GM12864 (cell line): Measurements from ENCODE around the gene RAB5B.

Experiments
- DNase-seq: peaks from one replicate; pipeline ENCODE4 v3.0.0-alpha.2; 2011; ENCODE audit warnings: low read depth
- H3K4me3 ChIP-seq: 2 replicates; pipeline ENCODE4 v1.5.1; 2011; ENCODE audit warnings: mild to moderate bottlenecking, low read depth, low read length, control low read depth
- TF ChIP-seq, protein P1 (sequence below): IDR thresholded peaks from 2 replicates; pipeline ENCODE4 v1.5.1; 2011; ENCODE audit warnings: low read depth, mild to moderate bottlenecking, moderate library complexity, low read length, control low read depth, inconsistent platforms; ENCODE audit errors: missing control alignments

RAB5B gene

GRCh38 chr12:56031987-56032386 lies 58.1 kb downstream of the RAB5B start:
- no peak for DNase-seq
- H3K4me3 ChIP-seq: no peak overlapping the region
- TF ChIP-seq, protein P1, sequence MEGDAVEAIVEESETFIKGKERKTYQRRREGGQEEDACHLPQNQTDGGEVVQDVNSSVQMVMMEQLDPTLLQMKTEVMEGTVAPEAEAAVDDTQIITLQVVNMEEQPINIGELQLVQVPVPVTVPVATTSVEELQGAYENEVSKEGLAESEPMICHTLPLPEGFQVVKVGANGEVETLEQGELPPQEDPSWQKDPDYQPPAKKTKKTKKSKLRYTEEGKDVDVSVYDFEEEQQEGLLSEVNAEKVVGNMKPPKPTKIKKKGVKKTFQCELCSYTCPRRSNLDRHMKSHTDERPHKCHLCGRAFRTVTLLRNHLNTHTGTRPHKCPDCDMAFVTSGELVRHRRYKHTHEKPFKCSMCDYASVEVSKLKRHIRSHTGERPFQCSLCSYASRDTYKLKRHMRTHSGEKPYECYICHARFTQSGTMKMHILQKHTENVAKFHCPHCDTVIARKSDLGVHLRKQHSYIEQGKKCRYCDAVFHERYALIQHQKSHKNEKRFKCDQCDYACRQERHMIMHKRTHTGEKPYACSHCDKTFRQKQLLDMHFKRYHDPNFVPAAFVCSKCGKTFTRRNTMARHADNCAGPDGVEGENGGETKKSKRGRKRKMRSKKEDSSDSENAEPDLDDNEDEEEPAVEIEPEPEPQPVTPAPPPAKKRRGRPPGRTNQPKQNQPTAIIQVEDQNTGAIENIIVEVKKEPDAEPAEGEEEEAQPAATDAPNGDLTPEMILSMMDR: no peak

DNA sequence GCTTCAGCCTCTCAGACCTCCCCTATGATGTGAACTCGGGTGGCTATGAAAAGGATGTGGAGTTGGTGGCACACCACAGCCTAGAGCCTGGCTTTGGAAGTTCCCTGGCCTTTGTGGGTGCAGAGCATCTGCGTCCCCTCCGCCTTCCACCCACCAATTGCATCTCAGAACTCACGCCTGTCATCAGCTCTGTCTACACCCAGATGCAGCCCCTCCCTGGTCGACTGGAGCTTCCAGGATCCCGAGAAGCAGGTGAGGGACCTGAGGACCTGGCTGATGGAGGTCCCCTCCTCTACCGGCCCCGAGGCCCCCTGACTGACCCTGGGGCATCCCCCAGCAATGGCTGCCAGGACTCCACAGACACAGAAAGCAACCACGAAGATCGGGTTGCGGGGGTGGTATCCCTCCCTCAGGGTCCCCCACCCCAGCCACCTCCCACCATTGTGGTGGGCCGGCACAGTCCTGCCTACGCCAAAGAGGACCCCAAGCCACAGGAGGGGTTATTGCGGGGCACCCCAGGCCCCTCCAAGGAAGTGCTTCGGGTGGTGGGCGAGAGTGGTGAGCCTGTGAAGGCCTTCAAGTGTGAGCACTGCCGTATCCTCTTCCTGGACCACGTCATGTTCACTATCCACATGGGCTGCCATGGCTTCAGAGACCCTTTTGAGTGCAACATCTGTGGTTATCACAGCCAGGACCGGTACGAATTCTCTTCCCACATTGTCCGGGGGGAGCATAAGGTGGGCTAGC lies 60.9 kb downstream of the RAB5B start:
- H3K4me3 ChIP-seq: no peak overlapping the region
- DNase-seq: no peak
- TF ChIP-seq, protein P1: no peak

- DNase-seq: no peak
- no peak overlapping the region for H3K4me3 ChIP-seq
- TF ChIP-seq, protein P1: no peak
Observed at GRCh38 chr12:56037161-56037560, 63.3 kb downstream of the RAB5B start.

GRCh38 chr12:56038022-56038655 lies 64.3 kb downstream of the RAB5B start:
- TF ChIP-seq, protein P1: no peak

GRCh38 chr12:56040151-56040550 lies 66.3 kb downstream of the RAB5B start:
- TF ChIP-seq, protein P1: no peak
- no peak overlapping the region for H3K4me3 ChIP-seq
- no peak for DNase-seq

More at GRCh38 chr12:56038022-56038655, 64.3 kb downstream of the RAB5B start:
- no peak overlapping the region for H3K4me3 ChIP-seq
- no peak for DNase-seq

DNA sequence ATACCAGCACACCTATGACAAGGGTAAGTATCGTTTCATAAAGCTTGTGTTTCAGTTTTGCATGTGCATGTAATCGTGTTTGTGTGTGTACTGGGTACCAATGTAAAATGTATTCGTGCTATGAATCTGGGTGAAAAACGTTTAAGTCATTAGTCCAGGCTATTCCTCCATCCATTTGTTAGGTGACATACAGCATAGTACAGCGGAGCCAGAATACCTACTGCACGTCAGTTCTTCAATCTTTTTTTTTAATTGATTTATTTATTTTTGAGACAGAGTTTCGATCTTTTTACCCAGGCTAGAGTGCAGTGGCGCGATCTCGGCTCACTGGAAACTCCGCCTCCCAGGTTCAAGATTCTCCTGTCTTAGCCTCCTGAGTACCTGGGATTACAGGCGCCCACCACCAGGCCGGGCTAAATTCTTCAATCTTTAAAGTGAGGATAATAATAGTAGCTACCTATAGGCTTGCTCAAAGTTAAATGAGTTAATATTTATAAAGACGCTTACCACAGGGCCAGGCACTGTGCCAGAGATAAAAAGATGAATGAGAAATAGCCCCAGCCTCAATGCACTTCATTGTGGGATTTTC lies 67.2 kb downstream of the RAB5B start:
- TF ChIP-seq, protein P1: no peak
- peak overlapping the region; percentile 92 for H3K4me3 ChIP-seq
- no peak for DNase-seq
